H9 (cell line): ENCODE measurements around the gene SLC39A7. TPM values are rescaled to one million over a fixed set of nuclear protein-coding genes. Genes with fewer than 3 reads are reported as not detected.
A peak's percentile ranks its signal among the peaks of the same experiment; 100 is the strongest.

ENCODE experiments used
- DNase-seq: peaks from one replicate; pipeline ENCODE4 v3.0.0-alpha.2; 2017
- H2AFZ ChIP-seq: one replicate; pipeline ENCODE4 v1.6.1; 2013; ENCODE audit warnings: mild to moderate bottlenecking, low read length, control low read depth, moderate library complexity
- H2AK5ac ChIP-seq: 2 replicates; pipeline ENCODE4 v1.6.1; 2013; ENCODE audit warnings: low read length, control low read depth, mixed read lengths; ENCODE audit not compliant: insufficient read length
- H2BK120ac ChIP-seq: one replicate; pipeline ENCODE4 v1.6.1; 2013; ENCODE audit warnings: low read depth, mild to moderate bottlenecking, low read length, control low read depth, inconsistent platforms; ENCODE audit not compliant: poor library complexity, severe bottlenecking
- H2BK12ac ChIP-seq: 2 replicates; pipeline ENCODE4 v1.6.1; 2013; ENCODE audit warnings: low read length, control low read depth, mixed read lengths, low read depth; ENCODE audit not compliant: insufficient read length
- H2BK15ac ChIP-seq: 2 replicates; pipeline ENCODE4 v1.6.1; 2013; ENCODE audit warnings: low read depth, low read length, control low read depth
- H2BK20ac ChIP-seq: one replicate; pipeline ENCODE4 v1.6.1; 2013; ENCODE audit warnings: low read depth, mild to moderate bottlenecking, low read length, control low read depth, inconsistent platforms; ENCODE audit not compliant: poor library complexity, severe bottlenecking
- H2BK5ac ChIP-seq: 2 replicates; pipeline ENCODE4 v1.6.1; 2013; ENCODE audit warnings: low read length, control low read depth, mixed read lengths; ENCODE audit not compliant: insufficient read length
- H3K14ac ChIP-seq: 2 replicates; pipeline ENCODE4 v1.6.1; 2013; ENCODE audit warnings: low read length, control low read depth; ENCODE audit not compliant: insufficient read depth
- H3K18ac ChIP-seq: 2 replicates; pipeline ENCODE4 v1.6.1; 2013; ENCODE audit warnings: low read depth, mild to moderate bottlenecking, mixed read lengths, low read length, control low read depth; ENCODE audit not compliant: insufficient read length
- H3K23ac ChIP-seq: 2 replicates; pipeline ENCODE4 v1.6.1; 2013; ENCODE audit warnings: low read length, control low read depth, mixed read lengths, low read depth; ENCODE audit not compliant: insufficient read length
- H3K23me2 ChIP-seq: 2 replicates; pipeline ENCODE4 v1.6.1; 2013; ENCODE audit warnings: low read depth, mild to moderate bottlenecking, mixed read lengths, low read length, control low read depth; ENCODE audit not compliant: insufficient read length, poor library complexity, severe bottlenecking
- H3K27ac ChIP-seq: 2 replicates; pipeline ENCODE4 v1.5.1; 2013; ENCODE audit warnings: low read length, control low read depth, mixed read lengths, low read depth; ENCODE audit not compliant: insufficient read length
- H3K27me3 ChIP-seq: 2 replicates; pipeline ENCODE4 v1.6.1; 2013; ENCODE audit warnings: low read length, control low read depth, inconsistent platforms; ENCODE audit not compliant: insufficient read depth
- H3K4ac ChIP-seq: 2 replicates; pipeline ENCODE4 v1.6.1; 2013; ENCODE audit warnings: low read depth, mild to moderate bottlenecking, control low read depth, inconsistent platforms, low read length, moderate library complexity
- H3K4me1 ChIP-seq: 2 replicates; pipeline ENCODE4 v1.6.1; 2013; ENCODE audit warnings: low read length, control low read depth, inconsistent platforms; ENCODE audit not compliant: insufficient read depth
- H3K4me2 ChIP-seq: 2 replicates; pipeline ENCODE4 v1.6.1; 2013; ENCODE audit warnings: low read length, control low read depth, mixed read lengths; ENCODE audit not compliant: insufficient read length, insufficient read depth
- H3K56ac ChIP-seq: 2 replicates; pipeline ENCODE4 v1.6.1; 2013; ENCODE audit warnings: low read depth, mild to moderate bottlenecking, mixed read lengths, low read length, control low read depth; ENCODE audit not compliant: insufficient read length
- H3K79me1 ChIP-seq: 2 replicates; pipeline ENCODE4 v1.6.1; 2013; ENCODE audit warnings: low read depth, mild to moderate bottlenecking, moderate library complexity, low read length, control low read depth, inconsistent platforms; ENCODE audit not compliant: insufficient read depth, poor library complexity, severe bottlenecking
- H3K79me2 ChIP-seq: 2 replicates; pipeline ENCODE4 v1.6.1; 2013; ENCODE audit warnings: low read length, control low read depth, inconsistent platforms; ENCODE audit not compliant: insufficient read depth
- H3K9ac ChIP-seq: 2 replicates; pipeline ENCODE4 v1.6.1; 2013; ENCODE audit warnings: low read length, control low read depth, mixed read lengths; ENCODE audit not compliant: insufficient read length; ENCODE audit errors: extremely low read depth
- H3K9me3 ChIP-seq: one replicate; pipeline ENCODE4 v1.6.1; 2013; ENCODE audit warnings: low read depth, low read length, inconsistent platforms; ENCODE audit not compliant: control insufficient read depth
- H3T11ph ChIP-seq: one replicate; pipeline ENCODE4 v1.6.1; 2013; ENCODE audit warnings: mild to moderate bottlenecking, low read length, control low read depth, inconsistent platforms
- H4K20me1 ChIP-seq: one replicate; pipeline ENCODE4 v1.6.1; 2013; ENCODE audit not compliant: control insufficient read depth, insufficient read length, insufficient read depth
- H4K5ac ChIP-seq: 2 replicates; pipeline ENCODE4 v1.6.1; 2013; ENCODE audit warnings: low read depth, mild to moderate bottlenecking, mixed read lengths, low read length, control low read depth; ENCODE audit not compliant: insufficient read length
- H4K8ac ChIP-seq: replicated peaks from 2 replicates; pipeline ENCODE4 v1.6.1; 2013; ENCODE audit warnings: low read length, control low read depth, mixed read lengths, low read depth; ENCODE audit not compliant: insufficient read length
- H4K91ac ChIP-seq: 2 replicates; pipeline ENCODE4 v1.6.1; 2013; ENCODE audit warnings: low read depth, mild to moderate bottlenecking, moderate library complexity, mixed read lengths, low read length, control low read depth; ENCODE audit not compliant: insufficient read length
- H3K27ac Mint-ChIP-seq, 3 experiments: 2 replicates in 2 of 3; 3 replicates in 1 of 3; pipeline ENCODE4 v1.8.0; 2020 to 2021; ENCODE audit warnings: mixed read lengths in 3 of 3, mild to moderate bottlenecking in 1 of 3, moderate library complexity in 1 of 3
- H3K27me3 Mint-ChIP-seq: 2 replicates; pipeline ENCODE4 v1.8.0; 2021; ENCODE audit warnings: low read depth, mild to moderate bottlenecking, moderate library complexity, mixed read lengths
- H3K36me3 Mint-ChIP-seq, 3 experiments: 2 replicates in 2 of 3; 3 replicates in 1 of 3; pipeline ENCODE4 v1.8.0; 2020 to 2021; ENCODE audit warnings: low read depth in 3 of 3, mixed read lengths in 3 of 3; ENCODE audit not compliant: insufficient read depth in 1 of 3
- H3K4me1 Mint-ChIP-seq, 2 experiments: 2 replicates each; pipeline ENCODE4 v1.8.0; 2020; ENCODE audit warnings: mixed read lengths in 2 of 2
- H3K4me3 Mint-ChIP-seq, 2 experiments: 2 replicates in 1 of 2; 3 replicates in 1 of 2; pipeline ENCODE4 v1.8.0; 2020 to 2021; ENCODE audit warnings: mild to moderate bottlenecking in 2 of 2, mixed read lengths in 2 of 2, moderate library complexity in 1 of 2
- H3K9me3 Mint-ChIP-seq, 2 experiments: 2 replicates in 1 of 2; 3 replicates in 1 of 2; pipeline ENCODE4 v1.8.0; 2020; ENCODE audit warnings: mild to moderate bottlenecking in 2 of 2, mixed read lengths in 2 of 2, moderate library complexity in 1 of 2
- WGBS: extraction: QIAGEN DNeasy Blood & Tissue Kit; methylation state at CpG from one replicate; pipeline ENCODE4 v1.1.7; 2013; ENCODE audit warnings: missing lambda C conversion rate, low lambda C conversion rate, mixed read lengths; ENCODE audit not compliant: insufficient read length; ENCODE audit errors: extremely low coverage; 5-methylcytosine and 5-hydroxymethylcytosine counted together
- total RNA-seq: library from RNA; stranded (reverse); gene quantifications from 2 replicates; pipeline ENCODE4 v1.2.1, GENCODE V29; 2021
- TF ChIP-seq, protein P1 (sequence below): fragments of 200-600 bp; sonication (generic); conservative IDR thresholded peaks from 3 replicates; pipeline ENCODE4 v1.8.0; 2021; ENCODE audit warnings: antibody characterized with exemption, mild to moderate bottlenecking

SLC39A7 gene
- total RNA-seq, 1 experiment from 2014 or later = 107 TPM

- H3K27ac Mint-ChIP-seq = peak overlapping the region in 1 of 3 experiments; percentile 5; a peak in 1 of 7 replicates
- H3K27ac ChIP-seq = no peak overlapping the region
- no peak overlapping the region for H2AK5ac ChIP-seq
- peaks cover 12 to 14% of the 10 kb centered on the region in 2 experiments for H3K9me3 Mint-ChIP-seq
- peaks cover 1% of the 10 kb centered on the region for H3K23me2 ChIP-seq
- no peak overlapping the region for H3K14ac ChIP-seq
- no peak overlapping the region for H3K18ac ChIP-seq
- H2AFZ ChIP-seq = no peak overlapping the region
- DNase-seq = no peak
- no peak overlapping the region for H2BK5ac ChIP-seq
- no peaks in the 10 kb centered on the region for H3K27me3 ChIP-seq
- H4K20me1 ChIP-seq = no peaks in the 10 kb centered on the region
- no peak overlapping the region for H3K4ac ChIP-seq
- peaks cover 7 to 12% of the 10 kb centered on the region in 2 experiments for H3K4me1 Mint-ChIP-seq
- H3K27me3 Mint-ChIP-seq = peaks cover 25% of the 10 kb centered on the region
- H3K4me1 ChIP-seq = no peaks in the 10 kb centered on the region; the same call in 1 of the 2 replicates
- no peak overlapping the region for H3K56ac ChIP-seq
- no peak overlapping the region for H4K91ac ChIP-seq
- H3T11ph ChIP-seq = no peak overlapping the region
- no peak overlapping the region for H3K23ac ChIP-seq
- H2BK20ac ChIP-seq = no peak overlapping the region
- TF ChIP-seq, protein P1, sequence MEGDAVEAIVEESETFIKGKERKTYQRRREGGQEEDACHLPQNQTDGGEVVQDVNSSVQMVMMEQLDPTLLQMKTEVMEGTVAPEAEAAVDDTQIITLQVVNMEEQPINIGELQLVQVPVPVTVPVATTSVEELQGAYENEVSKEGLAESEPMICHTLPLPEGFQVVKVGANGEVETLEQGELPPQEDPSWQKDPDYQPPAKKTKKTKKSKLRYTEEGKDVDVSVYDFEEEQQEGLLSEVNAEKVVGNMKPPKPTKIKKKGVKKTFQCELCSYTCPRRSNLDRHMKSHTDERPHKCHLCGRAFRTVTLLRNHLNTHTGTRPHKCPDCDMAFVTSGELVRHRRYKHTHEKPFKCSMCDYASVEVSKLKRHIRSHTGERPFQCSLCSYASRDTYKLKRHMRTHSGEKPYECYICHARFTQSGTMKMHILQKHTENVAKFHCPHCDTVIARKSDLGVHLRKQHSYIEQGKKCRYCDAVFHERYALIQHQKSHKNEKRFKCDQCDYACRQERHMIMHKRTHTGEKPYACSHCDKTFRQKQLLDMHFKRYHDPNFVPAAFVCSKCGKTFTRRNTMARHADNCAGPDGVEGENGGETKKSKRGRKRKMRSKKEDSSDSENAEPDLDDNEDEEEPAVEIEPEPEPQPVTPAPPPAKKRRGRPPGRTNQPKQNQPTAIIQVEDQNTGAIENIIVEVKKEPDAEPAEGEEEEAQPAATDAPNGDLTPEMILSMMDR = no peak
- H2BK12ac ChIP-seq = no peak overlapping the region
- H2BK15ac ChIP-seq = no peak overlapping the region
- H3K79me2 ChIP-seq = no peaks in the 10 kb centered on the region
- no peaks in the 10 kb centered on the region for H3K79me1 ChIP-seq
- no peaks in the 10 kb centered on the region for H3K9me3 ChIP-seq
- H3K36me3 Mint-ChIP-seq = peaks cover 4 to 10% (median 10%) of the 10 kb centered on the region in 3 experiments; a peak in 6 of 7 replicates
- no peak overlapping the region for H3K4me2 ChIP-seq
- no CpG with 5 or more reads among the region's 6 CpGs for WGBS
- H3K9ac ChIP-seq = no peak overlapping the region
- no peak overlapping the region for H2BK120ac ChIP-seq
- H3K4me3 Mint-ChIP-seq = no peak overlapping the region
- H4K8ac ChIP-seq = no peak overlapping the region
- H4K5ac ChIP-seq = no peak overlapping the region
Observed at GRCh38 chr6:33156561-33156960, 44.1 kb upstream of the SLC39A7 start.
